Lower leg skin (tissue), 3 donors: ENCODE measurements around the gene C10orf67.

Experiments used
- CTCF ChIP-seq, 3 donors: fragments of 450-650 bp; IDR thresholded peaks; one replicate each; pipeline ENCODE4 v1.5.1; 2016; ENCODE audit warnings: antibody characterized with exemption in 3 of 3, mild to moderate bottlenecking in 3 of 3, moderate library complexity in 2 of 3
- POLR2A ChIP-seq, 2 donors: fragments of 450-650 bp; IDR thresholded peaks; one replicate each; pipeline ENCODE4 v1.6.1; 2016 to 2017; ENCODE audit warnings: antibody characterized with exemption in 2 of 2, mild to moderate bottlenecking in 1 of 2, moderate library complexity in 1 of 2

- no peak for TF ChIP-seq CTCF (IDR thresholded peaks at IDR 0.05)
- no peak for TF ChIP-seq POLR2A (IDR thresholded peaks at IDR 0.05)
Measured at GRCh38 chr10:23316406-23316805, 28.2 kb downstream of the C10orf67 start.
